ENCODE results near the gene TMEM143.
"Not testable (repeated sequence)": the region's sequence is repeated elsewhere in the genome, so short reads cannot be mapped to it uniquely, and the experiment has no call there.

TMEM143 gene

GRCh38 chr19:48296963-48297734 lies 66.6 kb downstream of the TMEM143 start:
- H3K4me3 ChIP-seq (ENCODE audit: low read depth, low read length): no peak overlapping the region
- DNase-seq (ENCODE audit: low read depth): no peak
- TF ChIP-seq CTCF (IDR thresholded peaks at IDR 0.05; ENCODE audit: insufficient read depth, low read depth, low read length, missing control alignments): no peak

- no peak overlapping the region for H3K4me3 ChIP-seq (ENCODE audit: low read depth, low read length)
- no peak for TF ChIP-seq CTCF (IDR thresholded peaks at IDR 0.05; ENCODE audit: insufficient read depth, low read depth, low read length, missing control alignments)
- DNase-seq (ENCODE audit: low read depth): no peak
These were observed 68.3 kb downstream of the TMEM143 start for GRCh38 chr19:48295458-48295857.

GRCh38 chr19:48292798-48293197 lies 70.9 kb downstream of the TMEM143 start:
- H3K4me3 ChIP-seq (ENCODE audit: low read depth, low read length): no peak overlapping the region
- no peak for DNase-seq (ENCODE audit: low read depth)
- TF ChIP-seq CTCF (IDR thresholded peaks at IDR 0.05; ENCODE audit: insufficient read depth, low read depth, low read length, missing control alignments): no peak

- DNase-seq (ENCODE audit: low read depth); H3K4me3 ChIP-seq (ENCODE audit: low read depth, low read length): not testable (repeated sequence)
These were observed 72.3 kb downstream of the TMEM143 start for GRCh38 chr19:48291489-48291815.

- peak overlapping the region; percentile 46 for H3K4me3 ChIP-seq (ENCODE audit: low read depth, low read length)
- peak; percentile 58 for DNase-seq (ENCODE audit: low read depth)
- peak; percentile 98 for TF ChIP-seq CTCF (IDR thresholded peaks at IDR 0.05; ENCODE audit: insufficient read depth, low read depth, low read length, missing control alignments)
These were observed 72.8 kb downstream of the TMEM143 start for GRCh38 chr19:48290771-48291488.

GRCh38 chr19:48290401-48290770 lies 73.4 kb downstream of the TMEM143 start:
- no peak for DNase-seq (ENCODE audit: low read depth)
- no peak for TF ChIP-seq CTCF (IDR thresholded peaks at IDR 0.05; ENCODE audit: insufficient read depth, low read depth, low read length, missing control alignments)
- no peak overlapping the region for H3K4me3 ChIP-seq (ENCODE audit: low read depth, low read length)

GRCh38 chr19:48287748-48288147 lies 76.0 kb downstream of the TMEM143 start:
- no peak for DNase-seq (ENCODE audit: low read depth)
- no peak for TF ChIP-seq CTCF (IDR thresholded peaks at IDR 0.05; ENCODE audit: insufficient read depth, low read depth, low read length, missing control alignments)
- no peak overlapping the region for H3K4me3 ChIP-seq (ENCODE audit: low read depth, low read length)

Measured in GM12865 (cell line).